K562 (cell line): ENCODE measurements around the gene SDR42E2. TPM values are rescaled to one million over a fixed set of nuclear protein-coding genes. Genes with fewer than 3 reads are reported as not detected.

Experiments
- ARID3B ChIP-seq: fragments of 250-450 bp; sonication (Bioruptor Pico); IDR thresholded peaks from 2 replicates; pipeline ENCODE4 v1.4.0; 2020; ENCODE audit warnings: borderline replicate concordance
- BCOR ChIP-seq: fragments of 450-650 bp; IDR thresholded peaks from 2 replicates; pipeline ENCODE4 v1.6.1; 2016
- BRF1 ChIP-seq: IDR thresholded peaks from 3 replicates; pipeline ENCODE4 v1.6.1; 2011; ENCODE audit warnings: borderline replicate concordance, mild to moderate bottlenecking; ENCODE audit not compliant: insufficient read length; ENCODE audit errors: extremely low read depth
- CCAR2 ChIP-seq: fragments of 200-400 bp; formaldehyde crosslinking; IDR thresholded peaks from 2 replicates; pipeline ENCODE4 v1.6.1; 2017; ENCODE audit warnings: mild to moderate bottlenecking, low read depth, low read length
- CTCFL ChIP-seq: IDR thresholded peaks from 2 replicates; pipeline ENCODE4 v1.6.1; 2011; ENCODE audit warnings: borderline replicate concordance, low read depth, mild to moderate bottlenecking, moderate library complexity, low read length; ENCODE audit not compliant: insufficient read depth, poor library complexity, severe bottlenecking
- ETV6 ChIP-seq, 3 experiments: fragments of 150-350 bp in 1 of 3; sonication (generic) in 1 of 3; formaldehyde crosslinking in 1 of 3; IDR thresholded peaks; 2 replicates each; pipeline versions ENCODE4 v1.6.1 to v1.8.0; 2014 to 2022; ENCODE audit warnings: borderline replicate concordance in 2 of 3, low read depth in 2 of 3, antibody characterized with exemption in 1 of 3, low read length in 1 of 3, mild to moderate bottlenecking in 1 of 3, missing genetic modification reagents in 1 of 3
- EZH2 ChIP-seq: IDR thresholded peaks from 2 replicates; pipeline ENCODE4 v1.6.1; 2012; ENCODE audit warnings: low read depth, mild to moderate bottlenecking, inconsistent platforms, low read length, borderline replicate concordance
- FOSL1 ChIP-seq: fragments of 200-800 bp; sonication (Bioruptor generic); conservative IDR thresholded peaks from 2 replicates; pipeline ENCODE4 v1.6.1; 2016; ENCODE audit warnings: missing genetic modification characterization, missing compliant biosample characterization
- LEF1 ChIP-seq: fragments of 450-650 bp; IDR thresholded peaks from 2 replicates; pipeline ENCODE4 v1.6.1; 2016; ENCODE audit warnings: mild to moderate bottlenecking
- MAFK ChIP-seq: IDR thresholded peaks from 2 replicates; pipeline ENCODE4 v1.6.1; 2011; ENCODE audit warnings: low read length, improper control_type of control experiment
- MTA1 ChIP-seq: fragments of 450-650 bp; IDR thresholded peaks from 2 replicates; pipeline ENCODE4 v1.6.1; 2017; ENCODE audit warnings: borderline replicate concordance
- MYNN ChIP-seq, 2 experiments: sonication (generic); formaldehyde crosslinking in 1 of 2; IDR thresholded peaks; 2 replicates each; pipeline versions ENCODE4 v1.5.0 to v1.6.1; 2016 to 2020; ENCODE audit warnings: antibody characterized with exemption in 1 of 2, missing genetic modification reagents in 1 of 2
- POLR2AphosphoS5 ChIP-seq: IDR thresholded peaks from 2 replicates; pipeline ENCODE4 v1.6.1; 2011; ENCODE audit warnings: mild to moderate bottlenecking, low read depth, low read length, moderate library complexity; ENCODE audit not compliant: control insufficient read depth, insufficient read depth
- POLR3A ChIP-seq: IDR thresholded peaks from 2 replicates; pipeline ENCODE4 v1.6.1; 2011; ENCODE audit warnings: borderline replicate concordance, mild to moderate bottlenecking, moderate library complexity; ENCODE audit not compliant: insufficient read length, insufficient read depth; ENCODE audit errors: extremely low read depth
- PURB ChIP-seq: sonication (generic); formaldehyde crosslinking; IDR thresholded peaks from 2 replicates; pipeline ENCODE4 v1.9.0; 2021; ENCODE audit warnings: low read depth, mild to moderate bottlenecking, missing genetic modification reagents
- ZNF174 ChIP-seq: fragments of 250-450 bp; sonication (Bioruptor Pico); IDR thresholded peaks from 2 replicates; pipeline ENCODE4 v1.4.0; 2020; ENCODE audit warnings: mild to moderate bottlenecking
- ZNF592 ChIP-seq: fragments of 450-650 bp; IDR thresholded peaks from 2 replicates; pipeline ENCODE4 v1.6.1; 2017; ENCODE audit warnings: antibody characterized with exemption, mild to moderate bottlenecking
- polyA plus RNA-seq, 8 experiments: library from polyadenylated mRNA; depleted of rRNA in 4 of 8; stranded (reverse) in 5 of 8; unstranded in 3 of 8; fragments of >200 nt; fragmentation: Nextera tagmentation in 2 of 8; fragmentation: Illumina TruSeq in 1 of 8; extraction: Ambion mirVana in 2 of 8; extraction: Trizol in 1 of 8; gene quantifications; 2 replicates each; pipeline versions ENCODE4 v1.2.1 to v1.2.3, GENCODE V29; 2011 to 2014; ENCODE audit warnings: inconsistent platforms in 1 of 8, missing spikeins in 1 of 8
- total RNA-seq, 7 experiments: library from RNA; depleted of rRNA in 6 of 7; stranded (reverse); fragments of >200 nt in 6 of 7; fragmentation: Illumina TruSeq in 2 of 7; extraction: Trizol in 2 of 7; gene quantifications; 2 replicates each; pipeline versions ENCODE4 v1.2.1 to v1.2.3, GENCODE V29; 2011 to 2021; ENCODE audit warnings: low replicate concordance in 1 of 7
- TF ChIP-seq, protein P1 (sequence below): sonication (generic); formaldehyde crosslinking; IDR thresholded peaks from 2 replicates; pipeline ENCODE4 v1.8.0; 2022; ENCODE audit warnings: mild to moderate bottlenecking, missing genetic modification reagents

Gene SDR42E2
- total and polyA plus RNA-seq, 9 of the 15 experiments (the other 6 are each of a cell fraction or from before 2014, with no cell fraction given) = 0.03 to 0.07 (median 0.04) TPM; not detected in 4

DNA sequence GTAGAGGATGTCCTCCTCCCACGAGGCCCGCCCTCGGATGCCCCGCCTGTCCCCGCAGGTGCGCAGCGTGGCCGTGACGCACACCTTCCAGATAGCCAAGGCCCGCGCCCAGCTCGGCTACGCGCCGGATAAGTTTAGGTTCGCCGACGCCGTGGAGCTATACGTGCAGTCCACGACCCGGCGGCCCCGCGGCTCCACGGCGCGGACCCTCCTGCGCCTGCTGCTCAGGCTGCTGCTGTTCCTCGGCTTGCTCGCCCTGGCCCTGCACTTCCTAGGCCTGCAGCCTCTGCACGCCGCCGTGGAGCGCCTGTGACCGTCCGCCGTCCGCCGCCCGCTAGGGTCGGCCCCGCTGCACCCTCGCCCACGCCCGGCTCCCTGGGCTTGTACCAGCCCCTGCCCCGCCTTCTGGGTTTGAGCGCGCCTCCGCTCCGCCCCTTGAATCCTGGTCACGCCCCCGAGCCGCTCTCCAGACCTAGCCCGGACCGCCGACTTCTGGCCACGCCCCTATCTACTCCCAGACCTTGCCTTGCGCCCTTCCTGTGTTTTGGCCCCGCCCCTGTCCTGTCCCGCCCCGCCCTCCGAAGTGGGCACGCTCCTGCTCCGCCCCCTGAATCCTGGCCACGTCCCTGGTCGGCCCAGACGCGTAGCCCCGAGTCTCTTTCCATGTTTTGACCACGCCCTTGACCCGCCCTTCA lies 27.9 kb downstream of the SDR42E2 start (continued):
- no peak for TF ChIP-seq ETV6 (IDR thresholded peaks at IDR 0.05; ENCODE audit: borderline replicate concordance in 1 of 2, low read depth in 2 of 2, low read length in 1 of 2)
- TF ChIP-seq ETV6 (CRISPR knock-in tag; IDR thresholded peaks at IDR 0.05; ENCODE audit: borderline replicate concordance) = no peak
- no peak for TF ChIP-seq EZH2
- no peak for TF ChIP-seq BCOR
- TF ChIP-seq POLR2AphosphoS5 = no peak
- TF ChIP-seq BRF1 = no peak
- TF ChIP-seq MAFK = no peak
- TF ChIP-seq FOSL1 (tag) = no peak
- TF ChIP-seq ZNF592 = no peak
- TF ChIP-seq ARID3B (CRISPR knock-in tag) = no peak
- TF ChIP-seq ZNF174 = no peak
- peak; percentile 66; the same call in 1 of the 2 replicates for TF ChIP-seq MYNN (IDR thresholded peaks at IDR 0.05)
- TF ChIP-seq MYNN (CRISPR knock-in tag; IDR thresholded peaks at IDR 0.05) = no peak
- TF ChIP-seq, protein P1, sequence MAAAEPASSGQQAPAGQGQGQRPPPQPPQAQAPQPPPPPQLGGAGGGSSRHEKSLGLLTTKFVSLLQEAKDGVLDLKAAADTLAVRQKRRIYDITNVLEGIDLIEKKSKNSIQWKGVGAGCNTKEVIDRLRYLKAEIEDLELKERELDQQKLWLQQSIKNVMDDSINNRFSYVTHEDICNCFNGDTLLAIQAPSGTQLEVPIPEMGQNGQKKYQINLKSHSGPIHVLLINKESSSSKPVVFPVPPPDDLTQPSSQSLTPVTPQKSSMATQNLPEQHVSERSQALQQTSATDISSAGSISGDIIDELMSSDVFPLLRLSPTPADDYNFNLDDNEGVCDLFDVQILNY (CRISPR knock-in tag) = 0 out of 2 replicates have a peak, but pooled peaks have one; percentile 69
- no peak for TF ChIP-seq LEF1
- no peak for TF ChIP-seq CCAR2
- no peak for TF ChIP-seq MTA1
- no peak for TF ChIP-seq POLR3A
- TF ChIP-seq CTCFL = peak; percentile 9
- no peak for TF ChIP-seq PURB (CRISPR knock-in tag)
